Ishikawa (cell line): ENCODE measurements around the gene TBX10.

Source experiments
- CEBPB ChIP-seq: IDR thresholded peaks from 2 replicates; pipeline ENCODE4 v1.6.1; 2012
- CREB1 ChIP-seq: IDR thresholded peaks from 2 replicates; pipeline ENCODE4 v1.6.1; 2012; ENCODE audit warnings: low read depth
- EP300 ChIP-seq: IDR thresholded peaks from 2 replicates; pipeline ENCODE4 v1.6.1; 2012; ENCODE audit warnings: borderline replicate concordance
- FOXM1 ChIP-seq: IDR thresholded peaks from 2 replicates; pipeline ENCODE4 v1.6.1; 2012; ENCODE audit warnings: low read depth, borderline replicate concordance
- MAX ChIP-seq: IDR thresholded peaks from 2 replicates; pipeline ENCODE4 v1.6.1; 2012
- RAD21 ChIP-seq: IDR thresholded peaks from 2 replicates; pipeline ENCODE4 v1.6.1; 2012; ENCODE audit warnings: low read depth
- REST ChIP-seq: IDR thresholded peaks from 2 replicates; pipeline ENCODE4 v1.6.1; 2012; ENCODE audit warnings: low read depth, mild to moderate bottlenecking
- TAF1 ChIP-seq: IDR thresholded peaks from 2 replicates; pipeline ENCODE4 v1.6.1; 2012; ENCODE audit warnings: low read depth, mild to moderate bottlenecking
- TEAD4 ChIP-seq: IDR thresholded peaks from 2 replicates; pipeline ENCODE4 v1.6.1; 2012
- YY1 ChIP-seq: IDR thresholded peaks from 2 replicates; pipeline ENCODE4 v1.6.1; 2012; ENCODE audit warnings: low read depth

- TF ChIP-seq YY1, result no peak
- TF ChIP-seq FOXM1, result no peak
- TF ChIP-seq TAF1, result no peak
- no peak for TF ChIP-seq EP300
- no peak for TF ChIP-seq TEAD4
- TF ChIP-seq REST, result no peak
- no peak for TF ChIP-seq MAX
- no peak for TF ChIP-seq CEBPB
- no peak for TF ChIP-seq CREB1
- no peak for TF ChIP-seq RAD21
Observed at GRCh38 chr11:67646535-67647336, 7.2 kb upstream of the TBX10 start.
